Large intestine (tissue), 3 donors: ENCODE data around the gene CRISP3. TPM values are rescaled to one million over a fixed set of nuclear protein-coding genes. Genes with fewer than 3 reads are reported as not detected.

Experiments used
- DNase-seq, 2 donors: peaks; one replicate each; pipeline versions ENCODE4 v3.0.0 to v3.0.0-alpha.2; 2013
- H3K27ac ChIP-seq: one replicate; pipeline ENCODE4 v1.5.1; 2013; ENCODE audit warnings: low read length
- H3K27me3 ChIP-seq: 2 replicates; pipeline ENCODE4 v1.6.1; 2013; ENCODE audit warnings: low read length; ENCODE audit not compliant: control insufficient read depth, insufficient read depth
- H3K36me3 ChIP-seq: 2 replicates; pipeline ENCODE4 v1.6.1; 2013; ENCODE audit warnings: low read length; ENCODE audit not compliant: control insufficient read depth, insufficient read depth
- H3K4me1 ChIP-seq: one replicate; pipeline ENCODE4 v1.6.1; 2013; ENCODE audit warnings: low read length; ENCODE audit not compliant: control insufficient read depth, insufficient read depth
- H3K4me3 ChIP-seq: one replicate; pipeline ENCODE4 v1.5.1; 2013; ENCODE audit warnings: low read length
- H3K9me3 ChIP-seq: one replicate; pipeline ENCODE4 v1.6.1; 2013; ENCODE audit warnings: mild to moderate bottlenecking, low read depth, low read length, moderate library complexity; ENCODE audit not compliant: control insufficient read depth
- WGBS: methylation state at CpG from one replicate; pipeline ENCODE4 v1.1.5; 2013; ENCODE audit warnings: low lambda C conversion rate; ENCODE audit not compliant: insufficient coverage; 5-methylcytosine and 5-hydroxymethylcytosine counted together
- polyA plus RNA-seq: library from polyadenylated mRNA; unstranded; fragments of 120-200 nt; gene quantifications from one replicate; pipeline ENCODE4 v1.2.1, GENCODE V29; 2013

The CRISP3 gene
- polyA plus RNA-seq, 1 donor = 0.06 TPM

- Histone ChIP-seq H3K36me3 (no peaks in the 10 kb centered on the region), H3K4me1 (no peaks in the 10 kb centered on the region), H3K27ac (no peak overlapping the region), H3K27me3 (no peaks in the 10 kb centered on the region), H3K9me3 (peaks cover 9% of the 10 kb centered on the region), H3K4me3 (no peak overlapping the region)
- no peak for DNase-seq
Observed at GRCh38 chr6:49698478-49698877, 45.7 kb downstream of the CRISP3 start.

- H3K4me1 ChIP-seq = no peaks in the 10 kb centered on the region
- H3K27ac ChIP-seq = no peak overlapping the region
- 100% methylated on average over 1 of the region's 1 CpG for WGBS
- no peaks in the 10 kb centered on the region for H3K36me3 ChIP-seq
- DNase-seq = no peak
- no peaks in the 10 kb centered on the region for H3K27me3 ChIP-seq
- H3K4me3 ChIP-seq = no peak overlapping the region
- peaks cover 12% of the 10 kb centered on the region for H3K9me3 ChIP-seq
Observed at GRCh38 chr6:49693512-49693911, 50.7 kb downstream of the CRISP3 start.

- Histone ChIP-seq H3K4me3 (no peak overlapping the region), H3K27me3 (no peaks in the 10 kb centered on the region), H3K9me3 (peaks cover 12% of the 10 kb centered on the region), H3K27ac (no peak overlapping the region), H3K36me3 (no peaks in the 10 kb centered on the region), H3K4me1 (no peaks in the 10 kb centered on the region)
- WGBS = 88% methylated on average over 1 of the region's 2 CpGs
- no peak for DNase-seq
Observed at GRCh38 chr6:49692534-49692933, 51.7 kb downstream of the CRISP3 start.

Other genes with a start within 250 kb of the CRISP3 start
- gene GLYATL3, start 244.5 kb downstream of the CRISP3 start, polyA plus RNA-seq = not detected
- 24.1 TPM for gene C6orf141, start 193.7 kb downstream of the CRISP3 start, polyA plus RNA-seq
- gene RHAG, start 107.5 kb downstream of the CRISP3 start, polyA plus RNA-seq = 1.3 TPM
- gene CRISP2, start 30.8 kb downstream of the CRISP3 start, polyA plus RNA-seq = 0.34 TPM
- gene PGK2, start 42.9 kb upstream of the CRISP3 start, polyA plus RNA-seq = 0.12 TPM
- gene CRISP1, start 122.1 kb upstream of the CRISP3 start, polyA plus RNA-seq = 0.25 TPM
- not detected for gene DEFB114, start 219.8 kb upstream of the CRISP3 start, polyA plus RNA-seq
- gene DEFB113, start 225.2 kb upstream of the CRISP3 start, polyA plus RNA-seq = not detected